ENCODE data around the gene TREML4. TPM values are rescaled to one million over a fixed set of nuclear protein-coding genes. Genes with fewer than 3 reads are reported as not detected.

Gene TREML4
- total and polyA plus RNA-seq, 9 of the 15 experiments (the other 6 are each of a cell fraction or from before 2014, with no cell fraction given) = not detected

DNA sequence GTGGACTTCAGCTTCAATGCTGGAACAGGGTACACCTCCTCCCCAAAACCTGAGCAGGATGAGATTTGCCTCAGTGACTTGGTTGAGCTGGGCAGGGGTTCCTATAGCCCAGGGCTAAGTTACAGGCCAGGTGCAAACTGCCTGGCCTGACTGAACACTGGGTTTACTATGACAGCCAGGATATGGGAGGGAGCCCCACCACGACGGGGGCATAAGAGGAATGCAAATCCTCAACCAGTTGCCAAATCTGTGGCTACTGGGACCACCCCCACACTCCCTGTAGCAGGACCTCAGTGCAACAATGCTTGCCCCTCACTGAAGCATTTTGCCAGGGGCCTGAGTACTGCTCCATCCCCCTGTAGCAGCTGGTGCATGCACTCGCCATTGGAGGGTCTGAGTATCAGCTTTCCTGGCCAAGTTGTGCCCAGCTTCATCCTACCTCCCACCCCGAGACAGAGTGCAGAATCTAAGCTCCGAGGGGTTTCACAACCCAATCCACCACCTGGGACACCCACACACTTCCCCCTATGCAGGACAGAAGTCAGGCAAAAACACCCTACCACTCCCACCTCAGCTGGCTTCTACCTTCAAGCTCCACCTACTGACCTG, 27.6 kb downstream of the TREML4 start (continued):
- TF ChIP-seq, protein P1, sequence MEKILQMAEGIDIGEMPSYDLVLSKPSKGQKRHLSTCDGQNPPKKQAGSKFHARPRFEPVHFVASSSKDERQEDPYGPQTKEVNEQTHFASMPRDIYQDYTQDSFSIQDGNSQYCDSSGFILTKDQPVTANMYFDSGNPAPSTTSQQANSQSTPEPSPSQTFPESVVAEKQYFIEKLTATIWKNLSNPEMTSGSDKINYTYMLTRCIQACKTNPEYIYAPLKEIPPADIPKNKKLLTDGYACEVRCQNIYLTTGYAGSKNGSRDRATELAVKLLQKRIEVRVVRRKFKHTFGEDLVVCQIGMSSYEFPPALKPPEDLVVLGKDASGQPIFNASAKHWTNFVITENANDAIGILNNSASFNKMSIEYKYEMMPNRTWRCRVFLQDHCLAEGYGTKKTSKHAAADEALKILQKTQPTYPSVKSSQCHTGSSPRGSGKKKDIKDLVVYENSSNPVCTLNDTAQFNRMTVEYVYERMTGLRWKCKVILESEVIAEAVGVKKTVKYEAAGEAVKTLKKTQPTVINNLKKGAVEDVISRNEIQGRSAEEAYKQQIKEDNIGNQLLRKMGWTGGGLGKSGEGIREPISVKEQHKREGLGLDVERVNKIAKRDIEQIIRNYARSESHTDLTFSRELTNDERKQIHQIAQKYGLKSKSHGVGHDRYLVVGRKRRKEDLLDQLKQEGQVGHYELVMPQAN (IDR thresholded peaks at IDR 0.05; ENCODE audit: borderline replicate concordance) = no peak
- TF ChIP-seq E4F1 (CRISPR knock-in tag; IDR thresholded peaks at IDR 0.05; ENCODE audit: borderline replicate concordance) (no peak), CBX5 (IDR thresholded peaks at IDR 0.05; ENCODE audit: borderline replicate concordance, low read depth) (no peak), RBM34 (IDR thresholded peaks at IDR 0.05; ENCODE audit: borderline replicate concordance, insufficient read depth, low read length) (no peak)

DNA sequence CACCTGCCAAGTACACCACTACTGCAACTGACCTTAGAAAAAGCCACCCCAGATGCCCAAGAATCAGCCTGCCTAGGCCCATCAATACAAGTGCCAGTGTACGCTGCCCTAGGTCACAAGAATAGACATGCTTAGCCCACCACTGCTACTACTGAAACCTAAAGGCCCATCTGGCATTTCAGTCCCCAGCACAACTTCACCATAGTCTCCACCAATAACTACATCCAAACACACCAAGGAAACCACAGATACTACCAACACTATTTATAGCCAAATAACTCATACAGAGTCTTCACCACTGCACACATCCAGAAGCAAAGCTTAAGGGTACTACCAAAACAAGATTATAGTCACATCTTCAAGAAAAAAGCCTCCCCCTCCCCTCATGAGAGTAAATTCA, 28.2 kb downstream of the TREML4 start:
- CTCF ChIA-PET (ENCODE audit: low intra/inter-chr PET ratio) = no interaction called here
- no peak overlapping the region for H3K4me2 ChIP-seq (ENCODE audit: insufficient read depth, low read length)
- H3K27me3 ChIP-seq (ENCODE audit: control insufficient read depth in 2 of 2, insufficient read depth in 2 of 2, low read length in 2 of 2) = 0 out of 5 replicates have a peak, but pooled peaks cover under 1 to 3% of the 10 kb centered on the region in 2 experiments
- H3K36me3 ChIP-seq (ENCODE audit: control insufficient read depth, insufficient read depth, low read length) = no peaks in the 10 kb centered on the region
- intact Hi-C loops (cut with micrococcal nuclease) (no loop called here), in situ Hi-C loops (cut with MboI) (no loop called here)
- H2AFZ ChIP-seq (ENCODE audit: low read depth, low read length) = no peak overlapping the region
- no peaks in the 10 kb centered on the region for H3K4me1 ChIP-seq (replicated peaks in 1 of 2; ENCODE audit: control insufficient read depth in 2 of 2, insufficient read depth in 2 of 2, low read length in 2 of 2)
- H3K9me3 ChIP-seq (replicated peaks; ENCODE audit: control insufficient read depth, insufficient read depth, low read depth, low read length) = 0 out of 2 replicates have a peak, but pooled peaks cover 2% of the 10 kb centered on the region
- 0% methylated on average over 1 of the region's 1 CpG for WGBS (ENCODE audit: insufficient coverage, low coverage, missing lambda C conversion rate)
- TF ChIP-seq KLF13 (tag; IDR thresholded peaks at IDR 0.05; ENCODE audit: borderline replicate concordance, low read depth) = no peak
- H3K4me3 ChIP-seq = no peak overlapping the region
- no TSS peak for BruUV-seq (replicated peaks)
- H3K27ac ChIP-seq (ENCODE audit: extremely low read depth, low read depth, low read length) = no peak overlapping the region
- no peaks in the 10 kb centered on the region for H3K79me2 ChIP-seq (ENCODE audit: control insufficient read depth, insufficient read depth, low read length)
- H4K20me1 ChIP-seq (replicated peaks; ENCODE audit: control insufficient read depth, insufficient read depth, low read length) = no peaks in the 10 kb centered on the region
- H3K9ac ChIP-seq (ENCODE audit: insufficient read depth in 1 of 2, low read depth in 2 of 2, low read length in 2 of 2) = no peak overlapping the region
- no peaks in the 10 kb centered on the region for H3K9me1 ChIP-seq (ENCODE audit: control insufficient read depth, insufficient read depth, low read length)
- DNase-seq (ENCODE audit: extremely low read depth in 1 of 4, low spot score in 3 of 4) (no peak), ATAC-seq (no peak), FAIRE-seq (no peak)
- POLR2A ChIA-PET = interaction anchor here (0.7 kb wide), 1 partner anchor 64 kb away, joined by 3 read pairs; no protein-coding TSS in a partner anchor
